K562 (cell line): ENCODE data around the gene BRMS1. TPM values are rescaled to one million over a fixed set of nuclear protein-coding genes. Genes with fewer than 3 reads are reported as not detected.

Experiments
- ATAC-seq: fragments of 200-7000 bp; cut with Tn5 transposase; 3 replicates; pipeline ENCODE4 v1.9.1; 2020; ENCODE audit warnings: moderate library complexity
- BruUV-seq: library from RNA; stranded (reverse); fragments of 400-500 nt; replicated peaks from 2 replicates; lab custom pipeline; 2021; lab: Mats Ljungman, UMichigan
- CTCF ChIA-PET: fragments of 300-600 bp; formaldehyde crosslinking; extraction: SDS; loops from one replicate; lab custom pipeline; 2021; ENCODE audit warnings: low intra/inter-chr PET ratio; lab: Yijun Ruan, JAX
- POLR2A ChIA-PET: fragments of 300-600, 350-650 bp; sonication (Branson Sonifier 250); formaldehyde crosslinking; extraction: SDS; loops from one replicate; lab custom pipeline; 2021; ENCODE audit warnings: antibody characterized with exemption, inconsistent platforms; lab: Yijun Ruan, JAX
- DNase-seq, 4 experiments: peaks; one replicate each; pipeline versions ENCODE4 v3.0.0 to v3.0.0-alpha.2; 2011 to 2018; ENCODE audit warnings: low spot score in 3 of 4, mixed read lengths in 3 of 4; ENCODE audit errors: extremely low read depth in 1 of 4
- FAIRE-seq: peaks from 2 replicates; lab custom pipeline; 2011; peaks lifted over from hg19 to GRCh38; lab: Jason Lieb, UNC
- H2AFZ ChIP-seq: 2 replicates; pipeline ENCODE4 v1.6.0; 2011; ENCODE audit warnings: low read depth, low read length, control low read depth, inconsistent platforms
- H3K27ac ChIP-seq: fragments of 200-600 bp; 3 replicates; pipeline ENCODE4 v1.8.0; 2011; ENCODE audit warnings: low read depth, mild to moderate bottlenecking, control low read depth, inconsistent platforms, low read length, moderate library complexity, mixed read lengths; ENCODE audit errors: extremely low read depth
- H3K27me3 ChIP-seq, 2 experiments: fragments of 300-600 bp in 1 of 2; 2 replicates in 1 of 2; 3 replicates in 1 of 2; pipeline versions ENCODE4 v1.6.0 to v1.8.0; 2011; ENCODE audit warnings: inconsistent platforms in 2 of 2, low read length in 2 of 2, mild to moderate bottlenecking in 1 of 2, mixed read lengths in 1 of 2, moderate library complexity in 1 of 2; ENCODE audit not compliant: control insufficient read depth in 2 of 2, insufficient read depth in 2 of 2
- H3K36me3 ChIP-seq: fragments of 300-600 bp; 3 replicates; pipeline ENCODE4 v1.8.0; 2011; ENCODE audit warnings: mild to moderate bottlenecking, low read length, inconsistent platforms; ENCODE audit not compliant: control insufficient read depth, insufficient read depth
- H3K4me1 ChIP-seq, 2 experiments: fragments of 200-600 bp in 1 of 2; replicated peaks in 1 of 2; 2 replicates in 1 of 2; 3 replicates in 1 of 2; pipeline versions ENCODE4 v1.5.1 to v1.8.0; 2011; ENCODE audit warnings: inconsistent platforms in 2 of 2, low read length in 2 of 2, mild to moderate bottlenecking in 1 of 2, mixed read lengths in 1 of 2, moderate library complexity in 1 of 2; ENCODE audit not compliant: control insufficient read depth in 2 of 2, insufficient read depth in 2 of 2
- H3K4me2 ChIP-seq: 2 replicates; pipeline ENCODE4 v1.6.1; 2011; ENCODE audit warnings: low read length, control low read depth, inconsistent platforms, mixed read lengths; ENCODE audit not compliant: insufficient read depth
- H3K4me3 ChIP-seq: fragments of 200-600 bp; sonication (generic), shearing (Covaris generic); 2 replicates; pipeline ENCODE4 v1.5.1; 2016; ENCODE audit warnings: control low read depth, inconsistent platforms
- H3K79me2 ChIP-seq: fragments of 200-600 bp; 3 replicates; pipeline ENCODE4 v1.8.0; 2011; ENCODE audit warnings: low read length, inconsistent platforms; ENCODE audit not compliant: control insufficient read depth, insufficient read depth
- H3K9ac ChIP-seq, 2 experiments: 2 replicates each; pipeline versions ENCODE4 v1.6.0 to v1.6.1; 2011; ENCODE audit warnings: low read depth in 2 of 2, low read length in 2 of 2, control low read depth in 1 of 2, inconsistent platforms in 1 of 2, mild to moderate bottlenecking in 1 of 2, mixed read lengths in 1 of 2; ENCODE audit not compliant: insufficient read depth in 1 of 2
- H3K9me1 ChIP-seq: one replicate; pipeline ENCODE4 v1.6.0; 2011; ENCODE audit warnings: inconsistent platforms, mild to moderate bottlenecking, low read length, moderate library complexity; ENCODE audit not compliant: control insufficient read depth, insufficient read depth
- H3K9me3 ChIP-seq: replicated peaks from 2 replicates; pipeline ENCODE4 v1.5.1; 2011; ENCODE audit warnings: low read depth, low read length, inconsistent platforms; ENCODE audit not compliant: control insufficient read depth, insufficient read depth
- H4K20me1 ChIP-seq: replicated peaks from 2 replicates; pipeline ENCODE4 v1.6.1; 2011; ENCODE audit warnings: low read length, inconsistent platforms, mixed read lengths; ENCODE audit not compliant: control insufficient read depth, insufficient read depth
- C11orf30 ChIP-seq: fragments of 450-650 bp; IDR thresholded peaks from 2 replicates; pipeline ENCODE4 v1.6.1; 2016; ENCODE audit warnings: low read depth, mild to moderate bottlenecking
- EGR1 ChIP-seq: fragments of 450-650 bp; conservative IDR thresholded peaks from 2 replicates; pipeline ENCODE4 v1.6.1; 2017; ENCODE audit warnings: mild to moderate bottlenecking
- GTF2E2 ChIP-seq: fragments of 200-800 bp; sonication (Bioruptor generic); IDR thresholded peaks from 2 replicates; pipeline ENCODE4 v1.6.1; 2016; ENCODE audit warnings: missing genetic modification characterization, missing compliant biosample characterization
- HDAC6 ChIP-seq: IDR thresholded peaks from 2 replicates; pipeline ENCODE4 v1.6.1; 2012; ENCODE audit warnings: low read depth, mild to moderate bottlenecking, control low read depth, inconsistent platforms, low read length, moderate library complexity
- WGBS: fragments of 100-300 bp; shearing (Covaris generic); methylation state at CpG from one replicate; pipeline ENCODE4 v1.1.6; 2016; ENCODE audit warnings: low coverage, mixed read lengths; ENCODE audit not compliant: insufficient coverage; ENCODE audit errors: missing lambda C conversion rate; 5-methylcytosine and 5-hydroxymethylcytosine counted together
- in situ Hi-C: fragments of 300-500 bp; cut with MboI; formaldehyde crosslinking; loops from 4 replicates; pipeline ENCODE4 v1.15.0; 2018; ENCODE audit warnings: inconsistent platforms, mixed read lengths
- intact Hi-C: fragments of 100-400 bp; cut with micrococcal nuclease; formaldehyde crosslinking; loops from 2 replicates; pipeline ENCODE4 v1.14.2; 2022
- polyA plus RNA-seq, 8 experiments: library from polyadenylated mRNA; depleted of rRNA in 4 of 8; stranded (reverse) in 5 of 8; unstranded in 3 of 8; fragments of >200 nt; fragmentation: Nextera tagmentation in 2 of 8; fragmentation: Illumina TruSeq in 1 of 8; extraction: Ambion mirVana in 2 of 8; extraction: Trizol in 1 of 8; gene quantifications; 2 replicates each; pipeline versions ENCODE4 v1.2.1 to v1.2.3, GENCODE V29; 2011 to 2014; ENCODE audit warnings: inconsistent platforms in 1 of 8, missing spikeins in 1 of 8
- total RNA-seq, 7 experiments: library from RNA; depleted of rRNA in 6 of 7; stranded (reverse); fragments of >200 nt in 6 of 7; fragmentation: Illumina TruSeq in 2 of 7; extraction: Trizol in 2 of 7; gene quantifications; 2 replicates each; pipeline versions ENCODE4 v1.2.1 to v1.2.3, GENCODE V29; 2011 to 2021; ENCODE audit warnings: low replicate concordance in 1 of 7

The BRMS1 gene
- total and polyA plus RNA-seq, 9 of the 15 experiments (the other 6 are each of a cell fraction or from before 2014, with no cell fraction given): 2.2 to 78.8 (median 33.4) TPM

DNA sequence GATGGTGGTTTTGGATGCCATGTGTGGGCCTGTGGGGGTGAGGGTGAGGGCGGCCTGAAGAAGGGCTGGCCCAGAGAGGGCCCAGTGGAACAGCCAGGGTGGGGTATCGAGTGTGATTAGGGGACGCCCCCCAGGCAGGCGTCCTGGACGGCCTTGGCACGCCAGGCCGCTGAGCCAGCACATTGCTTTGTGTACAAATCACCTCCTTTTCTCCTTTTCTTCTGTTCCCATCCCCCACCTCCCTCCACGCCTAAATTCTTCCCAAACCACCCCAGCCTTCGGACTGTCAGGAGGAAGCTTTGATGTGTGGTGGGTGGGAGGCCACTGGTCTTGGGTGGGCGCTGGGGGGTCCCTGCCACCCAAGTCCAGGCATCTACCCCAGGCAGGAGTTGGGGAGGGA, 20.2 kb downstream of the BRMS1 start:
- Histone ChIP-seq H3K27ac (no peak overlapping the region), H2AFZ (no peak overlapping the region), H3K4me2 (no peak overlapping the region), H3K9me3 (no peaks in the 10 kb centered on the region), H3K36me3 (no peaks in the 10 kb centered on the region), H4K20me1 (no peaks in the 10 kb centered on the region), H3K79me2 (no peaks in the 10 kb centered on the region), H3K27me3 (no peaks in the 10 kb centered on the region), H3K4me1 (peaks cover 12 to 49% of the 10 kb centered on the region in 2 experiments; a peak in 4 of 5 replicates), H3K9me1 (peaks cover 4% of the 10 kb centered on the region), H3K4me3 (no peak overlapping the region), H3K9ac (peak overlapping the region in 1 of 2 experiments; percentile 55; a peak in 2 of 4 replicates)
- no peak for ATAC-seq
- CTCF ChIA-PET: no interaction called here
- no TSS peak for BruUV-seq
- POLR2A ChIA-PET: no interaction called here
- 32% methylated on average over 8 of the region's 10 CpGs for WGBS
- no peak for DNase-seq
- in situ Hi-C loops (loop anchor here (5.0 kb wide), 1 partner anchor 107 kb away; no protein-coding TSS in a partner anchor), intact Hi-C loops (no loop called here)
- 0 out of 2 replicates have a peak, but pooled peaks have one; percentile 7 for TF ChIP-seq C11orf30
- TF ChIP-seq GTF2E2: no peak
- FAIRE-seq: no peak

DNA sequence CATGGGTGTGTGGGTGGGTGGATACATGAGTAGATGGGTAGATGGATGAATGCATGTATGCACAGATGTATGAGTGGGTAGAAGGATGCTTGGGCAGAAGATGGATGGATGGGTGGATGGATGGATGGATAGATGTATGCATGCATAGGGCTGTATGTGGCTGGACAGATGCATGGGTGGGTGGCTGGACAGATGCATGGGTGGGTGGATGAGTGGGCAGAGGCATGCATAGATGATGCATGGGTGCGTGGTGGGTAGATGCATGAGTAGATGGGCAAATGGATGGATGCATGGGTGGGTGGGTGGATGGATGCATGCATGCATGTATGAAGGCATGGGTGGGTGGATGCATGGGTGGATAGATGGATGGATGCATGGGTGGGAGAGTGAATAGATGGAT, 21.2 kb downstream of the BRMS1 start:
- ChIA-PET CTCF (no interaction called here), POLR2A (interaction anchor here (0.7 kb wide), 1 partner anchor 19 kb away, joined by 3 read pairs; no protein-coding TSS in a partner anchor)
- Histone ChIP-seq H3K4me1 (peaks cover 11 to 48% of the 10 kb centered on the region in 2 experiments; a peak in 4 of 5 replicates), H3K9me1 (peaks cover 4% of the 10 kb centered on the region), H3K27ac (no peak overlapping the region), H3K79me2 (no peaks in the 10 kb centered on the region), H3K9ac (no peak overlapping the region), H3K9me3 (no peaks in the 10 kb centered on the region), H2AFZ (no peak overlapping the region), H3K36me3 (no peaks in the 10 kb centered on the region), H3K27me3 (no peaks in the 10 kb centered on the region), H4K20me1 (no peaks in the 10 kb centered on the region), H3K4me2 (no peak overlapping the region), H3K4me3 (no peak overlapping the region)
- no peak for DNase-seq
- BruUV-seq: no TSS peak
- intact Hi-C loops (no loop called here), in situ Hi-C loops (no loop called here)
- FAIRE-seq: no peak
- 25% methylated on average over 1 of the region's 1 CpG for WGBS
- TF ChIP-seq HDAC6 (no peak), EGR1 (peak; percentile 24; the same call in 1 of the 2 replicates)
- ATAC-seq: no peak
